Measurements from ENCODE around the gene GRAP.
"Not testable (repeated sequence)": the region's sequence is repeated elsewhere in the genome, so short reads cannot be mapped to it uniquely, and the experiment has no call there.

GRAP gene

GRCh38 chr17:19030771-19031449 is 15.8 kb downstream of the GRAP start:
- not testable (repeated sequence) for H3K4me3 ChIP-seq, H4K20me1 ChIP-seq, H3K27me3 ChIP-seq, H3K4me2 ChIP-seq, H3K9me3 ChIP-seq, H3K27ac ChIP-seq, H3K36me3 ChIP-seq, H3K9ac ChIP-seq, H3K4me1 ChIP-seq

GRCh38 chr17:19029740-19030139 is 17.0 kb downstream of the GRAP start:
- not testable (repeated sequence) for H3K4me1 ChIP-seq, H3K4me2 ChIP-seq

GRCh38 chr17:19028671-19029070 is 18.1 kb downstream of the GRAP start:
- Histone ChIP-seq H4K20me1 (peaks cover 13% of the 10 kb centered on the region), H3K36me3 (peaks cover 13% of the 10 kb centered on the region), H3K4me1 (peaks cover 14% of the 10 kb centered on the region)
- H3K4me2 ChIP-seq, H3K4me3 ChIP-seq, H3K27ac ChIP-seq, H3K27me3 ChIP-seq, H3K9ac ChIP-seq, H3K9me3 ChIP-seq: not testable (repeated sequence)

More at GRCh38 chr17:19029740-19030139, 17.0 kb downstream of the GRAP start:
- not testable (repeated sequence) for H4K20me1 ChIP-seq, H3K36me3 ChIP-seq, H3K27me3 ChIP-seq, H3K27ac ChIP-seq, H3K9ac ChIP-seq, H3K9me3 ChIP-seq, H3K4me3 ChIP-seq

- peak overlapping the region; percentile 26 for H3K4me2 ChIP-seq
- H3K9ac ChIP-seq, result no peak overlapping the region
- peaks cover 54% of the 10 kb centered on the region for H4K20me1 ChIP-seq
- H3K4me1 ChIP-seq, result peaks cover 38% of the 10 kb centered on the region
- H3K4me3 ChIP-seq, result no peak overlapping the region
- no peak for TF ChIP-seq Cebpa-rat (IDR thresholded peaks at IDR 0.05)
- no peak overlapping the region for H3K27ac ChIP-seq
- peaks cover 43% of the 10 kb centered on the region for H3K36me3 ChIP-seq
- no peaks in the 10 kb centered on the region for H3K9me3 ChIP-seq
- no peaks in the 10 kb centered on the region for H3K27me3 ChIP-seq
These were observed 22.4 kb downstream of the GRAP start for GRCh38 chr17:19024101-19025078.

- H3K27me3 ChIP-seq, result no peaks in the 10 kb centered on the region
- H3K4me1 ChIP-seq, result peaks cover 42% of the 10 kb centered on the region
- H4K20me1 ChIP-seq, result peaks cover 64% of the 10 kb centered on the region
- H3K9me3 ChIP-seq, result no peaks in the 10 kb centered on the region
- no peak for TF ChIP-seq Cebpa-rat (IDR thresholded peaks at IDR 0.05)
- peaks cover 43% of the 10 kb centered on the region for H3K36me3 ChIP-seq
- peak overlapping the region; percentile 26 for H3K4me2 ChIP-seq
- no peak overlapping the region for H3K9ac ChIP-seq
- H3K27ac ChIP-seq, result no peak overlapping the region
- H3K4me3 ChIP-seq, result no peak overlapping the region
These were observed 23.4 kb downstream of the GRAP start for GRCh38 chr17:19023209-19023999.

GRCh38 chr17:19022747-19023146 is 24.0 kb downstream of the GRAP start:
- Histone ChIP-seq H3K36me3 (peaks cover 43% of the 10 kb centered on the region), H3K27ac (no peak overlapping the region), H3K4me2 (peak overlapping the region; percentile 26), H3K9ac (no peak overlapping the region), H3K4me3 (no peak overlapping the region), H3K9me3 (no peaks in the 10 kb centered on the region), H4K20me1 (peaks cover 67% of the 10 kb centered on the region), H3K4me1 (peaks cover 42% of the 10 kb centered on the region), H3K27me3 (no peaks in the 10 kb centered on the region)
- TF ChIP-seq Cebpa-rat (IDR thresholded peaks at IDR 0.05), result no peak

- H3K27ac ChIP-seq, result no peak overlapping the region
- H3K36me3 ChIP-seq, result peaks cover 43% of the 10 kb centered on the region
- peaks cover 67% of the 10 kb centered on the region for H4K20me1 ChIP-seq
- no peaks in the 10 kb centered on the region for H3K9me3 ChIP-seq
- no peak overlapping the region for H3K9ac ChIP-seq
- peak overlapping the region; percentile 26; the same call in 1 of the 2 replicates for H3K4me2 ChIP-seq
- H3K27me3 ChIP-seq, result no peaks in the 10 kb centered on the region
- H3K4me3 ChIP-seq, result no peak overlapping the region
- H3K4me1 ChIP-seq, result peaks cover 42% of the 10 kb centered on the region
- TF ChIP-seq Cebpa-rat (IDR thresholded peaks at IDR 0.05), result no peak
These were observed 24.6 kb downstream of the GRAP start for GRCh38 chr17:19022128-19022527.

GRCh38 chr17:19021622-19022083 is 25.1 kb downstream of the GRAP start:
- Histone ChIP-seq H3K9ac (no peak overlapping the region), H3K4me2 (no peak overlapping the region), H3K4me3 (no peak overlapping the region), H3K27me3 (no peaks in the 10 kb centered on the region), H3K36me3 (peaks cover 43% of the 10 kb centered on the region), H3K27ac (no peak overlapping the region), H3K4me1 (peaks cover 42% of the 10 kb centered on the region), H4K20me1 (peaks cover 67% of the 10 kb centered on the region), H3K9me3 (no peaks in the 10 kb centered on the region)
- no peak for TF ChIP-seq Cebpa-rat (IDR thresholded peaks at IDR 0.05)

GRCh38 chr17:19021011-19021621 is 25.6 kb downstream of the GRAP start:
- Histone ChIP-seq H3K4me1 (peaks cover 42% of the 10 kb centered on the region), H4K20me1 (peaks cover 67% of the 10 kb centered on the region), H3K36me3 (peaks cover 43% of the 10 kb centered on the region)
- not testable (repeated sequence) for H3K27me3 ChIP-seq, H3K9me3 ChIP-seq, H3K27ac ChIP-seq, H3K4me3 ChIP-seq, H3K4me2 ChIP-seq, H3K9ac ChIP-seq

All from BLaER1 (cell line).